GM21515 (cell line): ENCODE results near the gene ANKS3.

Source experiments
- ATAC-seq: cut with Tn5 transposase; IDR thresholded peaks from one replicate; pipeline ENCODE4 v1.9.1; 2021; ENCODE audit not compliant: unreplicated experiment

Gene ANKS3

DNA sequence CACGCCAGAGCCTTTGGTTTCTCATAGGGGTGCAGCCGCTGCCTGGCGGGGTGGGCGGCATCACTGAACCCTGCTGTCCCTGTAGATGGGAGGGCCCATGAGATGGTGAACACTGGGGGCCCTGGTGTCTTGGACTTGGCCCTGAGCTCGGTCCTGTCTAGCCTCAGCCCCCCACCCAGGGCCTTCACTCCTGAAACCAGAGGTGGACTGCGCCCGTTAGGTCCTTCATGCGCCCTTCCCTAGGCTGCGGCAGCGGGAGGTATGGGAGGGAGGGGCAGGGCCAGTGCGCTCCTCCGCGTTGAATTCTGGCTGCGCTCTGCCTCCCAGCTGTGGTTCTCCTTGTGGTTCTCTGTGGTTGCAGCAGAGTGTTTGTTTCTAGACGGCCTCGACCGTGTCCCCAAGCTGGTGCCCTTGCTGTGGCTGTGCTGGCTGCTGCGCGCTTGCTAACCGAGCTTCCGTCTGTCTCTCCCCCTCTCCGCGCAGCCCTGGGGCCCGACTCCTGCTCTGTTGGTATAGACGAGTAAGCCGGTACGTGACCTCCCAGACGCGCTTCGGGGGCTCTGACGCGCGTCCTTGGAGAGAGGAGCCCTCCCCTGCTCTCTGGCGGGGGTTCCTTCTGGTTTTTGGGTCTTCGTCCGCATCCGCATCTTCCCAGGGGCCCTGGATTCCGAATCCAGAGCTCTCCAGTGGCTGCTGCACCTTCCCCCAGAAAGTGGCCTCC lies 48.1 kb downstream of the ANKS3 start:
- ATAC-seq: no peak

DNA sequence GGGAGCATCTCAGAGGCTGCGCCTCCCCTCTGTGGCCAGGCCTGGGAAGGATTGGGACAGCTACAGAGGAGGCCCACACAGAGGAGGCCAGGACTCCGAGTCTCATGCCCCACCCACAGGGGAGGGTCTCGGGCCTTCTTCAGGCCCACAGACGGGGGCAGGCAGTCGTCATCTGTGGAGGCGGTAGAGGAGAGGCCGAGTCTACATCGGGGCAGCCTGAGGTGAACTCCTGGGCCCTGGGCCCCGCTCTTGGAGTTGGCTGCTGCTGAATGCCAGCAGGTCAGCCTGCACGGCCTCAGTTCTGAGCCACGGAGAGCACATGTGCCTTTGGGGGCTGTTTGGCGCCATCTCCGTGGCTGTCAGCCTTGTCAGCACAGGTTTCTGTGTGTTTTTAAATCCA lies 48.8 kb downstream of the ANKS3 start:
- no peak for ATAC-seq

DNA sequence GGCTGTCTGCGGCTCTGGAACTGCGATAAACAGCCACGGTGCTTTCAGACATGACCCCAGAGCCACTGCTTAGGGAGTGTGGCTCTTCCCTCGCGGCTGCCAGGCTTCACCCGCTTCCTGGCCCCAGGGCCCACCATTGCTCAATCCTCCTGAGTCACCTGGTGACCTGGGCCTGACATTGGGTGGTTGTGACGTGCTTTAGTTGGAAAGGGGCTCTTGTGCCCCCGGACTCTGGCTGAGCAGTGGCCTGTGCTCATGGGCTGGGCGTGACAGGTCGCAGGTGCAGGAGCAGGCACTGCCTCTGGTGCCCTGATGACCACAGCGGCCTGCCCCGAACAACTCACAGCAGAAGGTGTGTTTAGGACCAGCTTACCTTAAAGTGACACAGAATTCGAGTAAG lies 49.3 kb downstream of the ANKS3 start:
- no peak for ATAC-seq

DNA sequence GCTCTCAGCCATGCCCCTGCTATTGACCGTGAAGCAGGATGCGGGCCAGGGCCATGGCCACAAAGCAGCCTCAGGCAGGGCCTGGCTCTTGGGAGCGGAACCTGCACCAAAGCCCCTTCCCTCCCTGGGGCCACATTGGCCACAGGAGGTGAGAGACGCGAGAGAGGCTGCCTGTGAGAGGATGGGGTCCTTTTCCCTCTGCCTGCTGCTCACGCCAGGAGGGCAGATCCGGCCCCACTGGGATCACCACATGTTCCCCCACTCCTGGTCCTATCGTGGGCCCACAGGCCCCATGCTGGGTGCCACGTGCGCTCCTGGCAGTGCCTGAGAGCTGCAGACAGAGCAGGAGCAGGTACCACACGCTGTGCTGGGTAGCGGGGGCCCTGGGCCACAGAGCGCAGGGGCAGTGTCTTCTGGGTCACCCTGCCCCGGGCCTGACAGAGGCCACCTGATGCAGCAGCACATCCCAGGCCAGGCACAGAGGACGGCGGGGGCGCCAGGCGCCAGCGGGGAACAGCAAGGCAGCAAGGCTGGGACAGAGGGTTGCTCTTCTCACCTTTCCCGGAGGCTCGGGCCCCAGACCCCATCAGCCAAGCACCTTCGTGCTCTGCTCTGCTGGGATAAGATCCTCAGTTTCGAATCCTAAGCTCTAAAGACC lies 49.9 kb downstream of the ANKS3 start:
- no peak for ATAC-seq

DNA sequence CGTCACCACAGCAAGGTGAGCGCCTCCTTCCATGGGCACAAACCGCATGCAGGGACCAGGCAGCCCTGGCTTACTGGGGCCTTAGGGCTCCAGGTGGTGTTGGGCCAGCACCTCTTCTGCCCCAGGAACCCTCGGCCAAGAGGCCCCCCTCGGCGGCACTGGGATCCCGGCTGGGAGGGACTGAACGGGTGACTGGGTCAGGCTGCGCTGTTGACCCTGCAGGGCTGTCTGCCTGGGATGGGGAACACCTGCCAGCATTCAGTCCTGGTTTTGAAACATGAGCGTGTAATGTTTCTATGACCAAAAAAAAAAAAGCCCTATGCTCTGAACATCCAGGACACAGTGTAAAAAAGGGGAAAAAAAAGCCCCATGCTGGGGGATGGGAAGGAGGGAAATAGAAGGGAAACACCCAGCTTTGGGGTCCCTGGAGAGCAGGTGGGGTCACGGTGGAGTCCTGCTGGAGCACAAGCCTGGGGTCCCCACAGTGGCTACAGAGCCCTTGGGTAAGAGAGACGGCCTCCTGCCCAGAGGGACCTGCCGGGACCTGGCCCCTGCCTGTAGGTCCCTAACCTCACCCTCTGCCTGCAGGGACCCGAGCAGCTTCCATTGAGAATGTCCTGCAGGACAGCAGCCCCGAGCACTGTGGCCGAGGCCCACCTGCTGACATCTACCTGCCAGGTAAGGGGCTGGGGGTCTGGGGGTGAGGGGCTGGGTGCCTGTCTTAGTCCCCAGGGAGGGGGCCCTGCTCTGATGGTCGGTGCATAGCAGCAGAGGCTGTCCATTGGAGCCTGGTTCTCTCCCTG lies 50.6 kb downstream of the ANKS3 start:
- no peak for ATAC-seq

DNA sequence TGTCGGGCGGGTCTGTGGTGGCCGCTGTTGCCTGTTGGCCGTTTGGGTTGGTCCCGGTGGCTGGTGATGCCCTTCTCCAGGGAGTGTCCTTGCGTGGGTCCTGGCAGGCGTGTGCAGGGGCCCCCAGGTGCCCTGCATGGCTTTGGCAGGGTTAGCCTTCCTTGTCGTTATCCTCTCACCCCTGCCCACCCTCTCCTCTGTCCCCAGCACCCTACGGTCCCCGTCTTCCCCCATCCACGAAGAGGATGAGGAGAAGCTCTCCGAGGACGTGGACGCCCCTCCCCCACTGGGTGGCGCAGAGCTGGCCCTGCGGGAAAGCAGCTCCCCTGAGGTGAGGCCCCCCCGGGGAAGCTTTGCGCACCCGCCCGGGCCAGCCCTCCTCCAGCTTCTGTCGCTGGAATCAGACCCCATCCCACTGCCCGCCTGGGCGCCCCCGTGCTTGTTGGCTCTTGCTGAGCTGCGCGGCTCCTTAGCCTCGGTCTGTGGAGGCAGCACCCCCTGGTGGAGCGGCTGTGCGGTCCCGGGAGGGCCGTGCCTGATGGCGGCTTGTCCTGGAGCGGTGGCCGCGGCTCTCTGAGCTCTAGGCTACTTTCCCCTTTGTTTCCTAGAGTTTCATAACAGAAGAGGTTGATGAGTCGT lies 51.3 kb downstream of the ANKS3 start:
- ATAC-seq: no peak

DNA sequence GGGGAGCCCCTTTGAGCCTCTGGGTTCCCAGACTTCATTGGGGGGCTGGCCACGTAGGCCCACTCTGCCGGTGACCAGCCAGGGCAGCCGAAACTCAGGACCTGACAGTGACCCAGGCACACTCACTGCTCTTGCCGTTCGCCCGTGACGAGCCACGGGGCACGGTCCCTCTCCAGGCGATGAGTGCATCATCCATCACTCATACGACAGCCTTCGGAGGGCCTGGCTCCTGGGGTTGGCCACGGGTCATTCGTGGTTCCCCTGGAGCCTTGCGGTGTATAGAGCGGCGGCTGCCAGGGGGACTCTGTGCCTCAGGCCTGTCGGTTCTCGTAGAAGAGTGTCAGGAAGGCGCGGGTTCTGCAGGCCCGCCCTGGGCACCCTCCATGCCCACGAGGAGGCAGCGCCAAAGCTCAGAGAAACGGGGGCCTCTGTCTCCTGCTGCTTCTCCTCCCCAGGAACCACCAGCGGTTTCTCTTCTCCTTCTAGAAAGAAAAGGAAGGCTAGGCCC lies 51.9 kb downstream of the ANKS3 start:
- ATAC-seq: no peak

DNA sequence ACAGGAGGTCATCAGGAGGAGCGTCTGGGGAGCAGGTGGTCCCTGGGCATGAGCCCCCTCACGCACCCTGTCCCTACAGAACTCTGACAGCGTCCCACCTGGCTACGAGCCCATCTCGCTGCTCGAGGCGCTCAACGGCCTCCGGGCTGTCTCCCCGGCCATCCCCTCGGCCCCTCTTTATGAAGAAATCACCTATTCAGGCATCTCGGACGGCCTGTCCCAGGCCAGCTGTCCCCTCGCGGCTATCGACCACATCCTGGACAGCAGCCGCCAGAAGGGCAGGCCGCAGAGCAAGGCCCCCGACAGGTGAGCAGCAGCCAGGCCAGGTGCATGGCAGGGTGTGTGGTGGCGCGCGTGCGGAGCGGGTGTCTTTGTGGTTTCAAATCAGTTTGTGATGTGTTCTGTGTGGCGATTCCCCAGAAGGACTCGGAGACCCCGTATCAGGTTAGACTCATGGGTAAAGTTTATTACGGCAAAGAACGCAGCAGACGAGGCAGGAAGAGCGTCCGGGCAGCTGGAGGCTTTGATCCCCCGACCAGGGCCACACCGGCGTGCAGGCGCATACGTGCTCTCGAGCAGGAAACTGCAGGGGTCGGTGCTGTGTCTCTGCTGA lies 52.5 kb downstream of the ANKS3 start:
- no peak for ATAC-seq

DNA sequence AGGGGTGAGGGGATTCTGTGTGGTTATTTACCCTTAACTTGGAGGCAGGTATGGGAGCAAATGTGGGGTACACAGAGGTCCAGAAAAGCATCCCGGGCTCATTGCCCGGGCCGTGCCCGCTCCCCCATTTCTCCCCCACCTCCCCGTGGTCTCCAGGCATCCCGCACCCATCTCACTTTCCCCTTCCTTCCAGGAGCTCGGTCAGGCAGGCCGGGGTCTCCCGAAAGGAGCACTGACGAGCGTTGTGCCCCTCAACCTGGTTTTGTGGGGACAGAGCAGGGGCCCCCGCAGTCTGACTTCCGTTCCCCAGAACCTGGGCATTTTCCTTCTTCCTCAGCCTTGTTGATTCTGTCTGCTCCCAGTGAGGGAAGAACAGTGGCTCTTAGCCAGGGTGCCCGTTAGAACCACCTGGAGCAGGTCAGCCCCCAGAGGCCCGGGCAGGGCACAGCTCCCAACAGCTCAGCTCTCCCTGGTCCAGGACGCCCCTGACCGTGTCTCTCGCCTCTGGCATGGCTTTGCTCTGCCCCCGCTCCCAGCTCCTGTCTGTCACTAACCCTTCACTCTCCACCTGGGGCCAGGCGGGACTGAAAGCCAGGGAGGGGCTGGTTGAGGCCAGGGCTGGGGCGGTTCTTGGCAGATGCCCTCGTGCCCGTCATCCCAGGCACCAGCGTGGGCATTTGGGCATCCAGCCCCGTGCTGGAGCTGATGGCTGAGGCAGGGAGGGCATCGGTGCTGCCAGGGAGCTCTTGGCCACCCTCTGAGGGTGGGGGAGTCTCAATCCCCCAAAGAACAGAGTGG lies 53.2 kb downstream of the ANKS3 start:
- no peak for ATAC-seq

DNA sequence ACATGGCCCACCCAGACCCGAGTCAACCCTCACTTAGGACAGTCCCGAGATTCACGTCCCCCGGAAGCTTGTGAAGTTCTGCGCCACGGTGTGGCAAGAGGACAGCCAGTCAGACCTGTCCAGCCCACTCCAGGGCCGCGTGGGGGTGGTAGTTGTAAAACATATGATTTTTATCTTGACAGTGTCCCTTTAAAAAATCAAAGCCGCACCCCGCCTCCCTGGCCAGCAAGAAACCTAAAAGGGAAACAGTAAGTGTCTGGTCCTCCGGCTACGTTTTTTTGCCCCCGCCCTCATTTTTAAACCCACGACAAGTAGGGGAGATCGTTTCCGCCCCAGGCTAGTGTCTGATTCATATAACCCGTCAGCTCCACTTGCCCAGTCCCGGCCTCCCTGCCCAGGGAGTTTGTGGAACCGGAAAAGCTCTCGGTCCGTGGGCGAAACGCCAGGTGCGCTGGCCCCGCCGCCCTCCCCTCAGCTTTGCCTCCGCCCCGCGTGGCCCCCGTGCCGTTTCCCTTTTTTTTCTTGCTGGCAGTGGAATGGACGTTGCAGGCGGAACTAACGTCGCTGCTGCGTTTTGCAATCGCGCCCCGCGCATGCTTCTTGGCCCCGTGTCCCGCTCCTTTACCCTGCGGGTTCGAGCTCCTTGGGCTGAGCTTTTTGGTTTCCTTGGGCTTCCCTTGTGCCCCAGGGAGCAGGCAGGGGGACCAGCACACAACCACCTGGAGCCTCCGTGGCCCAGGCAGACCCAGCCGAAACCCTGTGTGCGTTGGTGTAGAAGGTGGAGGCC lies 54.0 kb downstream of the ANKS3 start:
- no peak for ATAC-seq

DNA sequence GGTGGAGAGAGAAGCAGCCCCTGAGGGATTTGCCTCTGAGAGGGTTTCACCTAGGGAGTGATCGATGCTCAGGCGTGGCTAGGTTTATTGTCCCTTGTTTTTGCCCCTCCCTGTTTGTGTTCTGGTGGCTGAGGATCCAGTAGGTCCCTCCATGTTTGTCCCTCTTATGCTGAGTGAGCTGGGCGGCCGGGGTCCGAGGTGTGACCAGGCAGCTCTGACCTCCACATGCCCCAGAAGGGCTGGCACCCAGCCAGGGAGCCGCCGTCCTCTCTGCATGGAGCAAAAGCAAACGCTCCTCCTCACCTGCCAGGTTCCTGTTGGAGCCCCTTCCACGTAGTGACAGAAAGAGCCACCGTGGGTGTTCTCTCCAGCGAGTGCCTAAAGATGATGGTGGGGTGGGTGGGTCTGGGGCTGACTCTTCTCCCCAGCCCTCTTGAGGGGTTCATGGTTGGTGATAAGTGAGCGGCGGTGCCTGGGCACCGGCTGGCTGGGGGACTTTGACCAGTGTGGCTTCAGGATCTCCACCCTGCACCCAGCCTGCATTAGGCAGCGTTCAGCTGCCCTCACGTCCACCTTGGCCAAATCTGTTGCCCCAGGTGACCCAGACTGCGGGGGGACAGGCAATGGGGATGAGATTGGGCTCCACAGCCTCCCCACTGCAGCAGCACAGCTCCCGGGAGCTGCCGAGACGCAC lies 54.8 kb downstream of the ANKS3 start:
- ATAC-seq: no peak

DNA sequence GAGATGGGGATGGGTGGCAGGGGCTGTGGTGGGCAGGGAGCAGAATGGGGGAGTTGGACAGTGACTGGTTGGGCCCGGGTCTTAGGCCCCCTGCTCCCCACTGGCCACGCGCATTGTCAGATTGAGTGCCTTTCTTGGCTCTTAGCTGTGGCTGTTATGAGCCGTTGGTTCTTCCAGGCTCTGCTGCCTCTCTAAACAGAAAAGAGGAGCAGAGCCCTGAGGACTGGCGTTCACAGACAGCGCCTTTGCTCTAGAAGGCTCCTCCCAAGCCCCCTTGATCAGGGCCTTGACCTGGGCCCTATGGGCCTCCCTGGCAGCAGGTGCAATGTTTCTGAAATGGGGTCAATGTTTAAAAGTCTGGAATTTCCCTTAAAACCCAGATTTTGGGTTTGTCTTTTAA lies 55.5 kb downstream of the ANKS3 start:
- ATAC-seq: no peak

DNA sequence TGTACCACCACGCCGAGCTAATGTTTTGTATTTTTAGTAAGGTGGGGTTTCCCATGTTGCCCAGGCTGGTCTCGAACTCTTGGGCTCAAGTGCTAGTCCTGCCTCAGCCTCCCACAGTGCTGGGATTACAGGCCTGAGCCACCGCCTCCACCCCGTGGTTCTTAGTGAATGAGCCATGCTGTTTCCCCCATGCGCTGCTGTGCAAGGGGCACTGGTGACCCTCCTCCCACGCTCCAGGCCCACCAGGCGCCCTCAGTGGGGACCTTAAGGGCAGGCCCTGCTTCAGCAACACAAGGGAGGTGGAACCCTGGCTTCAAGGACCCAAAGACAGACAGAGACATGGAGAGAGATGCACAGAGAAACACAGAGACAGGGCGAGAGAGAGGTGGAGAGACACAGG lies 56.1 kb downstream of the ANKS3 start:
- ATAC-seq: no peak

DNA sequence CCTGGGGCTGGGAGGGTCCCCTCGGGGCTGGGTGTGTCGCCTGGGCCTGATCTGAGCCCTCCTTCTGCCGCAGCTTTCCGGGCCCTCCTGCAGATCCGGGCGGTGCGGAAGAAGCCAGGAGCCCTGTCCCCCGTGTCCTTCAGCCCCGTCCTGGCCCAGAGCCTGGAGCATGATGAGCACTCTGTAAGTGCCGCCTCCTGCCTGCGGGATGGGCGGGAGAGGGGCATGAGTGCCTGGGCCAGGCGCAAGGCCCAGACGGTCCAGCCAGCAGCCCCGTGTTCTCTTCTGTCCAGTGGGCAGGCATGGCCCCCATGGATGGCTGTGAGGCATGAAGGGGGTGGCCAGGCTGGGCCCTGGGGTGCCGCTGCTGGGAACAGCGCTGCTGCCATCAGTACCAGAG lies 56.7 kb downstream of the ANKS3 start:
- ATAC-seq: no peak

DNA sequence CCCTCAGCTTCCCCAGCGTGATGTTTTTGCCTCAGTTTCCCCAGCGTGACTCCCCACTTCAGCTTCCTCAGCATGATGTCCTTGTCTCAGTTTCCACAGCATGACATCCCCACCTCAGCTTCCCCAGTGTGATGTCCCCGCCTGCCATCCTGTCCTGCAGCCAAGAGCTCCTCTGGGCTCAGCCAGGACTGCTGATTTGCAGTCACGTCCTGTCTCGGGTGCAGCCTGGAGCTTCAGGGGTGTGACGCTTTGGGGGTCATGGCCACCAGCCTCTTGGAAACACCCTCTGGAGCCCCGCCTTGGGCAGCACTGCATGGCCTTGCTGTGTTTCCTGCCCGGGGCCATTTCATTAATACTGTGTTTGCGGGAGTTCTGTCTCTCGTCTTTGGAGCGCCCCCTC lies 57.2 kb downstream of the ANKS3 start:
- ATAC-seq: no peak

DNA sequence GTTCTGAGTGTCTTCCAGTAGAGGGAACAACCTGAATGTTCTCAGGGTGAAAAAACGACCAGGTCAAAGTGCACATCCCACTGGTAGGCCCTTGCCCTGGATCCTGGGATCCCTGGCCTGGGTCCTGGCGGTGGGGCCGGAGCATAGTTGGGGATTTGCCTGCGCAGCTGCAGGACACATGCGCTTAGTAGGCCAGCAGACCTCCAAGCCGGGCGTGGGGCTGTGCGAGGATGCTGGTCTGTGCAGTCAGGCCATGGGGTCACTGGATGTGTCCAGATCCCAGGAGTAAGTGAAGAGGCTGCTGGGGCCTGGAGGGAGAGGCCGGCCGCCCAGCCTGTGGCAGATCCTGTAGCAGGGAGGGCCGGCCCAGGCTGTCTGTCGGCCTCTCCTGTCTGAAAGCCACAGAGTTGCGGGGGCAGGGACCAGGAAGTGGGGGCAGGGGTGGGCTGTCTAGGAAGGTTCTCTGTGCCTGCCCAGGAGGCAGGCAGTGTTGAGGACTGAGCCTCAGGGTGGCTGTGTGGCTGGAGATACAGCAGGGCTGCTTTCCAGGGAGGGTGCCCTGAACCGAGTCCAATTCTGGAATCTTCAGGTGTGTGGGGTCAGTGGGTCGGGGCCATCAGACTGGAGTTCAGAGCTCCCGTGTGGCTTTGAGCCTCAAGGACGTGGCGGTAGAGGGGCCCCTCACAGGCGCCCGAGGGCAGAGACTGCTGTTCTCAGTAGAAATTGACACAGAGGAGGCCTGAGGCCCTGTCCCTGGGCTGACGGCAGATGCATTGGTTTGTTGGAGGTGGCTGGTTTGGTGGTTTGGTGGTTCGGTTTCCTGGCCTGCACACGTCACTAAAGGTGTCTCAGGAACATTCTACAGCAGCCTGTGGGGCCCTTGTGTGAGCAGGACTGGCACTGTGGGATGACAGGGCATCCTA lies 57.9 kb downstream of the ANKS3 start:
- no peak for ATAC-seq

DNA sequence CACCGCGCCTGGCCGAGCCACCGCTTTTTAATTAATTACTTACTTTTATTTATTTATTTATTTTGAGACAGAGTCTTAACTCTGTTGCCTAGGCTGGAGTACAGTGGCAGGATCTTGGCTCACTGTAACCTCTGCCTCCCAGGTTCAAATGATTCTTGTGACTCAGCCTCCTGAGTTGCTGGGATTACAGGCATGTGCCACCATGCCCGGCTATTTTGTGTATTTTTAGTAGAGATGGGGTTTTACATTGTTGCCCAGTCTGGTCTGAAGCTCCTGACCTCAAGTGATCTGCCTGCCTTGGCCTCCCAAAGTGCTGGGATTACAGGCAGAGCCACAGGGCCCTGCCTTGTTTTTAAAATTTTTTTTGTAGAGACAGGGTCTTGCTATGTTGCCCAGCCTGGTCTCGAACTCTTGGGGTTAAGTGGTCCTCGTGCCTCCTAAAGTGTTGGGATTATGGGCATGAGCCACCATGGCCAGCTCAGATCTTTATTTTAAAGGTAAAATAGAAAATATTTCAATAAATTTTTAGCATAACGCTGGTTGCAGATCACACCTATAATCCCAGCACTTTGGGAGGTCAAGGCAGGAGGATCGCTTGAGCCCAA lies 59.0 kb downstream of the ANKS3 start:
- no peak for ATAC-seq
